DOHH2 (cell line): Measurements from ENCODE around the gene TRIM25.

Experiments used
- H3F3A ChIP-seq: fragments of 200-600 bp; sonication (generic), shearing (Covaris generic); 2 replicates; pipeline ENCODE4 v1.6.0; 2016; ENCODE audit warnings: antibody characterized with exemption, mild to moderate bottlenecking; ENCODE audit not compliant: control insufficient read depth, insufficient read depth
- H3K27ac ChIP-seq: fragments of 200-600 bp; sonication (generic); 2 replicates; pipeline ENCODE4 v1.5.1; 2014; ENCODE audit warnings: low read depth, mild to moderate bottlenecking, low read length, moderate library complexity
- H3K27me3 ChIP-seq: fragments of 200-600 bp; sonication (generic); 2 replicates; pipeline ENCODE4 v1.6.1; 2014; ENCODE audit warnings: mild to moderate bottlenecking, low read length, mixed read lengths; ENCODE audit not compliant: control insufficient read depth
- H3K36me3 ChIP-seq: fragments of 200-600 bp; sonication (generic); 2 replicates; pipeline ENCODE4 v1.6.1; 2014; ENCODE audit warnings: mild to moderate bottlenecking, low read length, moderate library complexity, mixed read lengths; ENCODE audit not compliant: control insufficient read depth
- H3K4me1 ChIP-seq: fragments of 200-600 bp; sonication (generic); 2 replicates; pipeline ENCODE4 v1.6.1; 2014; ENCODE audit warnings: mild to moderate bottlenecking, low read length, mixed read lengths; ENCODE audit not compliant: control insufficient read depth
- H3K4me2 ChIP-seq: fragments of 200-600 bp; sonication (generic); 2 replicates; pipeline ENCODE4 v1.6.0; 2014; ENCODE audit warnings: mild to moderate bottlenecking, low read length, moderate library complexity
- H3K4me3 ChIP-seq: fragments of 200-600 bp; sonication (generic); 2 replicates; pipeline ENCODE4 v1.5.1; 2014; ENCODE audit warnings: mild to moderate bottlenecking, low read length, mixed read lengths
- H3K79me2 ChIP-seq: fragments of 200-600 bp; sonication (generic); 2 replicates; pipeline ENCODE4 v1.6.1; 2014; ENCODE audit warnings: mild to moderate bottlenecking, low read length, mixed read lengths; ENCODE audit not compliant: control insufficient read depth
- H3K9me2 ChIP-seq: fragments of 200-600 bp; sonication (generic); replicated peaks from 2 replicates; pipeline ENCODE4 v1.6.1; 2014; ENCODE audit warnings: mild to moderate bottlenecking, low read length, mixed read lengths; ENCODE audit not compliant: control insufficient read depth
- H3K9me3 ChIP-seq: fragments of 200-600 bp; sonication (generic); 2 replicates; pipeline ENCODE4 v1.6.1; 2014; ENCODE audit warnings: antibody characterized with exemption, low read length, mixed read lengths; ENCODE audit not compliant: control insufficient read depth, insufficient read depth
- H4K20me1 ChIP-seq: fragments of 200-600 bp; sonication (generic); 2 replicates; pipeline ENCODE4 v1.6.0; 2014; ENCODE audit warnings: low read depth, mild to moderate bottlenecking, antibody characterized with exemption, low read length, moderate library complexity; ENCODE audit not compliant: control insufficient read depth, insufficient read depth
- CTCF ChIP-seq: fragments of 200-600 bp; sonication (generic); IDR thresholded peaks from one replicate; pipeline ENCODE4 v1.5.1; 2014; ENCODE audit warnings: antibody characterized with exemption, mild to moderate bottlenecking, low read depth, low read length; ENCODE audit not compliant: poor library complexity, severe bottlenecking
- EZH2phosphoT487 ChIP-seq: fragments of 200-600 bp; sonication (generic); IDR thresholded peaks from 2 replicates; pipeline ENCODE4 v1.6.1; 2017; ENCODE audit warnings: borderline replicate concordance, mild to moderate bottlenecking, antibody characterized with exemption, low read length, moderate library complexity, mixed read lengths

TRIM25 gene

GRCh38 chr17:56936697-56937322 is 23.0 kb upstream of the TRIM25 start:
- no peak overlapping the region for H3K4me3 ChIP-seq
- H3K79me2 ChIP-seq: no peaks in the 10 kb centered on the region
- H3K9me3 ChIP-seq: peaks cover 2% of the 10 kb centered on the region; the same call in 1 of the 2 replicates
- H3F3A ChIP-seq: no peaks in the 10 kb centered on the region; the same call in 1 of the 2 replicates
- no peaks in the 10 kb centered on the region for H4K20me1 ChIP-seq
- no peaks in the 10 kb centered on the region for H3K9me2 ChIP-seq
- H3K27ac ChIP-seq: no peak overlapping the region
- H3K4me1 ChIP-seq: no peaks in the 10 kb centered on the region
- H3K27me3 ChIP-seq: no peaks in the 10 kb centered on the region
- TF ChIP-seq EZH2phosphoT487 (no peak), CTCF (no peak)
- H3K4me2 ChIP-seq: no peak overlapping the region
- H3K36me3 ChIP-seq: peaks cover 44% of the 10 kb centered on the region

- H3F3A ChIP-seq: no peaks in the 10 kb centered on the region; the same call in none of the 2 replicates
- H3K27me3 ChIP-seq: no peaks in the 10 kb centered on the region
- no peak for TF ChIP-seq EZH2phosphoT487
- no peak for TF ChIP-seq CTCF
- H3K9me2 ChIP-seq: no peaks in the 10 kb centered on the region
- H3K4me1 ChIP-seq: no peaks in the 10 kb centered on the region
- no peak overlapping the region for H3K4me3 ChIP-seq
- no peak overlapping the region for H3K4me2 ChIP-seq
- peaks cover 38% of the 10 kb centered on the region for H3K36me3 ChIP-seq
- peaks cover 11% of the 10 kb centered on the region for H3K9me3 ChIP-seq
- no peaks in the 10 kb centered on the region for H4K20me1 ChIP-seq
- no peaks in the 10 kb centered on the region for H3K79me2 ChIP-seq
- H3K27ac ChIP-seq: no peak overlapping the region
These were observed 21.6 kb upstream of the TRIM25 start for GRCh38 chr17:56935461-56935860.

GRCh38 chr17:56934280-56934679 is 20.4 kb upstream of the TRIM25 start:
- H3K27ac ChIP-seq: no peak overlapping the region
- H3K4me1 ChIP-seq: no peaks in the 10 kb centered on the region
- H3K9me2 ChIP-seq: no peaks in the 10 kb centered on the region
- peaks cover 30% of the 10 kb centered on the region for H3K36me3 ChIP-seq
- H3K27me3 ChIP-seq: no peaks in the 10 kb centered on the region
- peaks cover 11% of the 10 kb centered on the region for H3K9me3 ChIP-seq
- no peaks in the 10 kb centered on the region for H3K79me2 ChIP-seq
- no peak overlapping the region for H3K4me3 ChIP-seq
- no peak overlapping the region for H3K4me2 ChIP-seq
- no peaks in the 10 kb centered on the region for H4K20me1 ChIP-seq
- H3F3A ChIP-seq: no peaks in the 10 kb centered on the region; the same call in 1 of the 2 replicates
- TF ChIP-seq CTCF (no peak), EZH2phosphoT487 (no peak)
